ENCODE data around the gene RICTOR.

Gene RICTOR

GRCh38 chr5:38932854-38933408 lies 141.3 kb downstream of the RICTOR start:
- DNase-seq = no peak

GRCh38 chr5:38931731-38932130 lies 142.5 kb downstream of the RICTOR start:
- no peak for DNase-seq

GRCh38 chr5:38929838-38930237 lies 144.4 kb downstream of the RICTOR start:
- no peak for DNase-seq

- DNase-seq = no peak
Observed at GRCh38 chr5:38927470-38927869, 146.7 kb downstream of the RICTOR start.

- no peak for DNase-seq
Observed at GRCh38 chr5:38926121-38926520, 148.1 kb downstream of the RICTOR start.

GRCh38 chr5:38925154-38925925 lies 148.9 kb downstream of the RICTOR start:
- DNase-seq = no peak

- DNase-seq = no peak
Observed at GRCh38 chr5:38923661-38924451, 150.3 kb downstream of the RICTOR start.

GRCh38 chr5:38922199-38922598 lies 152.0 kb downstream of the RICTOR start:
- peak; percentile 13 for DNase-seq

GRCh38 chr5:38921174-38921573 lies 153.0 kb downstream of the RICTOR start:
- DNase-seq = no peak

GRCh38 chr5:38916802-38917201 lies 157.4 kb downstream of the RICTOR start:
- DNase-seq = no peak

- no peak for DNase-seq
Observed at GRCh38 chr5:38913714-38914113, 160.5 kb downstream of the RICTOR start.

GRCh38 chr5:38911933-38912332 lies 162.3 kb downstream of the RICTOR start:
- no peak for DNase-seq

GRCh38 chr5:38906503-38906902 lies 167.7 kb downstream of the RICTOR start:
- no peak for DNase-seq

GRCh38 chr5:38905516-38905915 lies 168.7 kb downstream of the RICTOR start:
- no peak for DNase-seq

GRCh38 chr5:38899936-38900335 lies 174.3 kb downstream of the RICTOR start:
- DNase-seq = no peak

GRCh38 chr5:38896760-38897159 lies 177.4 kb downstream of the RICTOR start:
- DNase-seq = no peak

GRCh38 chr5:38892363-38892762 lies 181.8 kb downstream of the RICTOR start:
- no peak for DNase-seq

GRCh38 chr5:38891563-38891962 lies 182.6 kb downstream of the RICTOR start:
- no peak for DNase-seq

GRCh38 chr5:38889424-38889823 lies 184.8 kb downstream of the RICTOR start:
- DNase-seq = no peak

- DNase-seq = no peak
Observed at GRCh38 chr5:38888041-38888440, 186.2 kb downstream of the RICTOR start.

All from NCI-H2107 (cell line).